Measurements from ENCODE around the gene SERGEF.

Gene SERGEF

GRCh38 chr11:17782603-17783337 is 230.1 kb downstream of the SERGEF start:
- no peak for DNase-seq (ENCODE audit: low read depth)

DNA sequence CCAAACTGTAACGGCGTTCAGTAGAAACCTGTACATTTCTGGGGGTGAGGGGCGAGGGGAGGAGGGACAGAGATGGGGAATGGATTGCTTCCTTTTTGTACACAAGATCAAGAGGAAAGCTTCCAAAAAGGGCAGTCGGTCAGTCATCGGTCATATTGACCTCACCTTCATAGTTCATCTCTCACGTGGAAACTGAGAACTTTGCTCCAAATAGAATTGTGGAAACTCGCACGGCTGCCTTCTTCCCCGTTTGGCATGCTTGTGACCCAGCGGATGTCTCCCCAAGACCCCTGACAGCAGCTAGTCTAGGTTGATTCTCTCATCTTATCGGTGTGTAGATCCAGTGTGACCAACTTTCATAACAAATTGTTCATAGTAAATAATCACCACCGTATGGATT is 230.7 kb downstream of the SERGEF start:
- no peak for DNase-seq (ENCODE audit: low read depth)

DNA sequence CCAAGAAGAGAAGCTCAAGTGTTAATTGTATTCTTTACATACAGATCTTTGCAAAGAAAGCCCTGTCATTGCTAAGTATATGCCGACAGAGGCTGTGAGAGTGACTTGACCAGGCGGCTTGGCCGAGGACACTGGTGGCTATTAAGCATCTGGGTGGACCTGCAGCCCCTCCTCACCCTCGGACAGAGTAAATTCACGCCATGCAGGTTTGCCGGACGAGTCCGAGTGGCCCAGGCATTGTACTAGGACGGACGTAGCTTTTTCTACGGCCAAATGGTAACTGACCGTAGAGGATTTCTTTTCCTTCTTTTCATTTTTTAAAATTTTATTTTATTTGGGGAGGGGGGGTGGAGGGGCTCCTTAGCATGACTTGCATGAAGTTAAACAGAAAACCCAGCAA is 231.2 kb downstream of the SERGEF start:
- no peak for DNase-seq (ENCODE audit: low read depth)

DNA sequence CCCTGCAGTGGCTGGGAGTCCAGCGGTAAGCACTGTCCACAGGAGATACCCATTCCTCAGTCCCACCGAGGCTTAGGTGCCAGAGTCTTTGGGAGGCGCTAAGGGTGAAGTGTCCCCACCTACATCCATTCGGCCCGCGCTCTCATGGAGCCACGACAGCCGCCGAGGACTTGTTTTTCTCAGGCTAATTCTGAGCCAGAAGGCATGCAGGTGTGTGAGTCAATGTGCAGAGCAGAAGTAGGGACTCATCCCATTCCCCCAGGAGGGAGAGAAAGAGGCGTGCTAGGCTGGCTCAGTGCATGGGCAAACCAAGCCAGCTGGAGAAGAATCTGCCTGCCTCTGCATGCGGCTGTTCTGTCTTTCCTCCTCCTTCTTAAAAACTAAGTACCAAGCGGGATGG is 231.6 kb downstream of the SERGEF start:
- DNase-seq (ENCODE audit: low read depth), result no peak

GRCh38 chr11:17780668-17781067 is 232.2 kb downstream of the SERGEF start:
- DNase-seq (ENCODE audit: low read depth), result no peak

DNA sequence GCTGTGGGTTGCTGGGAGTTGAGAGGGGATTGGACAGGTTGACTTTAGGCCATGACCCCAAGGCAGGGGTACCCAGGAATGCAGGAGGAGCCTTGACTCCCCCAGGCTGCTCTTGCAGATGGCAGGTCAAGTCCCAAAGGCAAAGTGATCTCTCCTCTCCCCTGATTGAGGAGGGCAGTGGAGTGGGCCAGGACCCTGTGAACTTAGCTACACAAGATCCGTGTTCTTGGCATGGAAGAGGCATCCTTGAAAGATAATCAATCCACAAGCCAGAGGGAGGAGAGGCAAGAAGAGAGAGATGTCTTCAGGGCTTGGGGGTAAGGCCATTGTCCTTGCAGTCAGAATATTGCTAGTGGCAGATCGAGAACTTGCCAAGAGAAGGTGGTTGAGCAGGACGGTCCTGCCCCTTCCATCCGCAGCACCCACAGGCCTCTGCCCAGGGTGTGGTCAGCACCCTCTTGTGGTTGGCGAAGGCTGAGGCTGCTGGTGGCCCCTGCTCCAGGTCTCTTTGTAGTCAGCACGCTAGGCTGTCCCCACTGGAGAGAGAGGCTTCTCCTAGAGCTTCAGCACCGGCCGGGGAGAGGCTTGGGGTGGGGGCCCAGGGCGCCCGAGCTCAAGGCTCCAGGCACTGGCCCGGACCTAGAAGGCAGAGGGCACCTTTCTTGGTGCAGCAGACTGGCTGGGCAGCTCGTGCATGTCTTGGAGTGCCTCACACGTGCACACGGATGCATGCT is 232.8 kb downstream of the SERGEF start:
- no peak for DNase-seq (ENCODE audit: low read depth)

GRCh38 chr11:17778956-17779860 is 233.6 kb downstream of the SERGEF start:
- no peak for DNase-seq (ENCODE audit: low read depth)

- no peak for DNase-seq (ENCODE audit: low read depth)
These were observed 234.5 kb downstream of the SERGEF start for GRCh38 chr11:17778352-17778751.

DNA sequence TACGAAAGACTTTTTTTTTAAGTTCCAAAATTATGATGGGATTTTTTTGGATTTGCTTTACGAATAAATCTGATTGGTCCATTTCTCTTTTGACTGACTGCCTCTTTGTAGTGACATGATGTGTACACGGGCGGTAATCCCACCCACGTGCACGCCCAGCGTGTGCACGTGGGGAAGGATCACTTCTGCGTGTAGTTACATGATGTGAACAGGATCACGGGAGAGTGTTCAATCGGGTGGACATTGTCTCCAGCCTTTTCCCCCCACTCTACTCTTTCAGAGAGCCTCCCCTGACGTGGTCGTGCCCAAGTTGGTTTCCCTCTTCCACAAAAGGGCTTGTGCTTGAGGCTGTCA is 235.1 kb downstream of the SERGEF start:
- DNase-seq (ENCODE audit: low read depth), result no peak

- no peak for DNase-seq (ENCODE audit: low read depth)
These were observed 235.6 kb downstream of the SERGEF start for GRCh38 chr11:17777086-17777737.

DNA sequence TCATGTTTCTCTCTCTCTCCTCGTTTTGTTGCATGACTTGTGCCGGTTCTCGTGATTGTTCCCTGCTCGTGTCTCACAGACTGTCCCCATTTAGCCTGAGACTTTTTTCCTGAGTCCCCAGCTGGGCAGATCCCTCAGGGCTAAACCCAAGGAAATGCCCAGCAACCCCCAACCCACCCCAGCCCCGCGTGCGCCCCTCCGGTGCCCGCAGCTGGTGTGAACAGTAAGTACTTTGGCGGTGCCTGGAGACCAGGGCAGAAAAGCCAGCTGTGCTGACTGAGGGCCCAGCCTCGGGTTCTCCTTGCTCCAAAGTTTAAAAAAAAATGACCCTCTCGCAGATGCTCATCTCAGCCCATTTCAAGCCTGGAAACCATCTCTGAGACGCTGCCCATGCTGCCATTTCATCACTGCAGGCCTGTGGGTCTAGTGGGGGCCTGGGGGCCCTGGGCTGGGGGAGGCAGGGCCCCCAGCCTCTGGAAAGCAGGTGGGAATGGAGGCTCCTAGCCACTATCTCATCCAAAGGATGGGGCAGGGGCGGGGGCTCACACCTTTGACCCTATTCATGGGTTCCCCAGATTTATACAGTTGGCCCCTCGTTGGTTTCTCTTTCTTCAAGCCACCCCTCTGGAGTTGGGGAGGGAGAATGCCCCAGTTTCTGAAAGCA is 236.5 kb downstream of the SERGEF start:
- DNase-seq (ENCODE audit: low read depth), result no peak

GRCh38 chr11:17775507-17776211 is 237.2 kb downstream of the SERGEF start:
- no peak for DNase-seq (ENCODE audit: low read depth)

DNA sequence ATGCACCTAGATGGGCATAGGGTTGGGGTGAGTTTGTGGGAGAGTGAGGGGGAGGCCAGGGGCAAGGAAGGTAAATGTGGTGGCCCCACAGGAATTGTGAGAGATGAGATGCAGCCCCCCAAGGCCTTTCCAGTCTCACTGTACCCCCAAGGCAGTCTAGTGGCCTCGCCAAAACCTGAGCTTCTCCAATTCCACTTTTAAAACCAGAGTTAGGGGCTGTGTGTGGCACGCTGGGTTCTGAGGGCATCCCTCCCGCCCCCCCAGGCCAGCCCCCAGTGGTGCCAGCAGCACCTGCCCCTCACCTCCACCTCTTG is 237.9 kb downstream of the SERGEF start:
- no peak for DNase-seq (ENCODE audit: low read depth)

DNA sequence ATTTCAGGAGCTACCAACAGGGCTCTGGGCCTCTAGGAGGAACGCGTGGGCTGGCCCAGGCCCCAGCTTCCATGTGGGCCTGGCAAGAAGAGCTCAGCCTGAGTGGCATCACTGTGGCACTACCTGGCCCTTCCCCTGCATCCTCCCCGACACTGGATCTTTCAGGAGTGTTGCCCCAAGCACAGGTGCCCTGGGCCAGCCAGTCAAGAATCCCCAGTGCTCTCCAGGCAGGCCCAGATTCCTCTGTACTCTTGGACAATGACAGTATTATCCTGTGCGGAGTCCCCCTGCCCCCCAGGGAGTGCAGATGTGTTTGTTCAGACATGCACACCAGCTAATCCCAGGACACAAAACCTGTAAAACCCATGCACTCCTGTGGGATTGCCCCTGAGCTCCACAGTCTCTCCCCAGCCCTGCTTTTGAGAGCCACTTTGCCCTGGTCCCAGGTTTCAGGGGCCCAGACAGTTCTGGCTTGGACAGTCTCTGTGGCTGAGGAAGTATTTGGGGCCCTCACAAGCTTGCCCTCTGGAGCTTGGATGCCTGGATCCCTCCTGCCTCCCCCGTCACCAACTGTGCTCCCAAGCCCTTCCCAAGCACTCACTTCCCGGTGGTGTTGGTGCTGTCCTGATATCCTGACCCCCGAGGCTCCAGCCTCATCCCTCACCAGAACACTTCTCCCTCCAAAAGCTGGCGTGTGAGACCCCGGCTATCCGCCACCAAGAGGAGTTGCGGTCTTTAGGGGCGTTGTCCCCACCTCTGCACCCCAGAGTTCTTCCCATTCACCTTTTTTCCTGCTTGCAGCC is 238.4 kb downstream of the SERGEF start:
- no peak for DNase-seq (ENCODE audit: low read depth)

DNA sequence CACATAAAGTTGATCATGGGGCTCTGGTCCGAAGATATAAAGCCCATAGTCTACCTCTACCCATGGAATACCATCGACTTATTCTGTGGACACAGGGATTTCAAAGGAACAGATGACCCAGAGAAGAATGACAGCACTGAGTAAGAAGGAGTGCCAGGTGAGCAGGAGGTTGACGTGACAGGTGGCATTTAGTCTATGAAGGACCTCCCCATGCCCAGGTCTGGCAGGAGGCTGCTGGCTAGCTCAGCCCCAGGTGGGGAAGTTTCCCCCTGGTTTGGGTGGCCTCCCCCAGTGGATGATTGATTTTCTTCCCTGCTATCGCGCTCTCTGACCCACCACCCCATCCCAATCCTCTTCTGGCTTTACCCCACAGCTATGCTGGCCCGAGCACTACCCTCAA is 239.2 kb downstream of the SERGEF start:
- no peak for DNase-seq (ENCODE audit: low read depth)

DNA sequence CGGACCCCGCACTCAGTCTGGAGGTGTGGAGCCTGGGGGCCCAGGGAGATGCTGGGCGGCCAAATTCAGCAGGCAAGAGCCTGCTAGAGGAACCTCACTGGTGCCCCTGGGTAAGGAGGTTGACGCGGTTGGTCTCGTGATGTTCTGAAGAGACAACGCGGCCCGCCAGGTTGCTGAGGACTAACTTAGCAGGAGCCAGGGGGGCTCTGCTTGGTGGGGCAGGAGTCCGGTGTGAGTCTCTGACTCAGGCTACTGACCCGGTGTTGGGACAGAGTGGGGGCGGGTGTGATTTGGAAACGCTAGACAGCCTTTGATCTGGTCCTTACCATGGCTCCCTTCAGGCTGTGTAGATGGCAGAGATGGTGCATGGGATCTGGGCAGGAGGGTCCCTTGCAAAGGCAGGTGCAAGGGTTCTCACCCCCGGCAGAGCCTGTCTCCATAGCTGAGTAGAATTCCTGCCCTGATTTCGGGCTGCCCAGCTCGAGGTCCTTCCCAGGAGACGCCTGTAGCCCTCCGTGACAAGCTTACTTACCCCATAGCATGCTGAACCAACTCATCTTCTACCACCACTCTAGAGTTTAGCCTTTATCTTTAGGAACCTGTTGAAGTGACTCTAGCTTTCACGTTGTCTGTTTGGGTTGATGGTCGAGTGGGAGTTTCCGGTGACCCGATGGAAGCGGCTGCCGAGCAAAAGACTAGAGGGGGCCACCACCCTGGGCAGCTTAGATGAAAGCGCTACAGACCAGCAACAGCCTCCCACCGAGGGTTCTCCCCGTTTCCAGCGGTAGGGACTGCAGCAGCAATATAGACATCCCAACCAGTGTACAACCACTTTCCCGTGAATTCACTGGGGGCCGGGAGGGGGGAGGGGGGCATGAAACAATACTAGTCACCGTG is 239.9 kb downstream of the SERGEF start:
- DNase-seq (ENCODE audit: low read depth), result no peak

DNA sequence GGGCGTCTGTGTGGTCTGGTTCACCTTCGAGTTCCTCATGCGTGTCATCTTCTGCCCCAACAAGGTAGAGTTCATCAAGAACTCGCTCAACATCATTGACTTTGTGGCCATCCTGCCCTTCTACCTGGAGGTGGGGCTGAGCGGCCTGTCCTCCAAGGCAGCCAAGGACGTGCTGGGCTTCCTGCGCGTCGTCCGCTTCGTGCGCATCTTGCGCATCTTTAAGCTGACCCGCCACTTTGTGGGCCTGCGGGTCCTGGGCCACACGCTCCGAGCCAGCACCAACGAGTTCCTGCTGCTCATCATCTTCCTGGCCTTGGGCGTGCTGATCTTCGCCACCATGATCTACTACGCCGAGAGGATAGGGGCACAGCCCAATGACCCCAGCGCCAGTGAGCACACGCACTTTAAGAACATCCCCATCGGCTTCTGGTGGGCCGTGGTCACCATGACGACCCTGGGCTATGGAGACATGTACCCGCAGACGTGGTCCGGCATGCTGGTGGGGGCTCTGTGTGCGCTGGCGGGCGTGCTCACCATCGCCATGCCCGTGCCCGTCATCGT is 240.9 kb downstream of the SERGEF start:
- no peak for DNase-seq (ENCODE audit: low read depth)

GRCh38 chr11:17771415-17771814 is 241.4 kb downstream of the SERGEF start:
- DNase-seq (ENCODE audit: low read depth), result no peak

DNA sequence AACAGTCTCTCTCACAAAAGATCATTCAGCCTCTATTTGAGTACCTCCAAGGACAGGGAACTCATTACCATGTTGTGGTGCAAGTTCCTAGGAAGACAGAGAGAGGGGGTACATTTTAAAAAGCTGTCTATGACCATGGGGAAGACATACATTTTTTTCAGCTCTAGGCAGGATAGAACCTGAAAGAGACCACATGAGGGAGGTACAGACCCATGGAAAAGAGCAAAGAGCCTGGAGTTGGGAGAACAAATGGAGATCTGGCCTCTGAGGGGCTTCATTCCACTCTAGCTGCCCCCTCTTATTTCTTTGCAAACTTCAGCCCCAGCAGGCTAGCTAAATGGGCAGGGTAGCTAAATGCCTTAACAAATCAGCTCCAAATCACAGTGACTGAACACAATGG is 241.9 kb downstream of the SERGEF start:
- no peak for DNase-seq (ENCODE audit: low read depth)

Data from non-pigmented ciliary epithelial cell (primary cell).